Medulla oblongata (tissue), 1 donor: ENCODE results near the gene SCIN.
"Not testable (repeated sequence)": the region's sequence is repeated elsewhere in the genome, so short reads cannot be mapped to it uniquely, and the experiment has no call there.

Experiments
- DNase-seq: peaks from one replicate; pipeline ENCODE4 v3.0.0-alpha.2; 2015; ENCODE audit errors: extremely low spot score

SCIN gene

GRCh38 chr7:12687718-12688171, 117.2 kb downstream of the SCIN start:
- DNase-seq, result no peak

DNA sequence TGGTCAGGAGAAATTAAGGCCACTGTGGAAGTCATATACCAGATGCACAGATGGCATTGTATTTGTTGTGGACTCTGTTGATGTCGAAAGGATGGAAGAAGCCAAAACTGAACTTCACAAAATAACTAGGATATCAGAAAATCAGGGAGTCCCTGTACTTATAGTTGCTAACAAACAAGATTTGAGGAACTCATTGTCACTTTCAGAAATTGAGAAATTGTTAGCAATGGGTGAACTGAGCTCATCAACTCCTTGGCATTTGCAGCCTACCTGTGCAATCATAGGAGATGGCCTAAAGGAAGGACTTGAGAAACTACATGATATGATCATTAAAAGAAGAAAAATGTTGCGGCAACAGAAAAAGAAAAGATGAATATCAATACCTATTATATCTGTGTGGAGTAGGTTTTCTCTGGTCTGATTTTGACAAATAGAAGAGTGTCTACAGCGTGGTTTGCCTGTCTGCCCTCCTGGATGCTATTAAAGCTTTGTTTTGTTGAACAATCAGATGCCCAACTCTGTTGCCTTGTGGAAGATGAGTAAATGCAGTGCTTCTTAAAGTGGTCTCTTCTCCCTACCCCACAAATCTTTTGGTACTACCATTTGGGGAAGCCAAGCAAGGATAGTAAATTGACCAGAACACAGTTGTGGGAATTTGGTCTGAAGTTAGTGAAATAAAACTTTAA, 118.1 kb downstream of the SCIN start:
- DNase-seq, result not testable (repeated sequence)

GRCh38 chr7:12689451-12689850, 118.9 kb downstream of the SCIN start:
- no peak for DNase-seq

GRCh38 chr7:12690041-12690878, 119.7 kb downstream of the SCIN start:
- DNase-seq, result no peak

- DNase-seq, result not testable (repeated sequence)
Measured at GRCh38 chr7:12691388-12691787, 120.9 kb downstream of the SCIN start.

DNA sequence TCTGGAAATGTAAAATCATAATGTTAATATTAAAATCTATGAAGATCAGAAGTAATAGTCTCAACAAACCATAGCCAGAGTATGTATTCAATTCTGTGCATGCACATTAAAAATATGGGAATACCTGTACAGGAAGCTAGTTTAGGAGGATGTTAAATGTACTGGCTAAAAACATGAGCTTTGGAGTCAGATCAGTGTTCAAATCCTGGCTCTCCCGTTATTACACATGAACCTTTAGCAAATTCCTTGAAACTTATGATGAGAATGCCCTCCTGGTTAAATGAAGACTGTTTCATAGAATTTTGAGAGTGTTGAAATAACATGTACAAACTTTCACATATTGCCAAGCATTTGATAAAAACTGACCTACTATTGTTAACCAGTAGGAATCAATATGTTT, 121.5 kb downstream of the SCIN start:
- no peak for DNase-seq

- no peak for DNase-seq
Measured at GRCh38 chr7:12692479-12693259, 122.1 kb downstream of the SCIN start.

DNA sequence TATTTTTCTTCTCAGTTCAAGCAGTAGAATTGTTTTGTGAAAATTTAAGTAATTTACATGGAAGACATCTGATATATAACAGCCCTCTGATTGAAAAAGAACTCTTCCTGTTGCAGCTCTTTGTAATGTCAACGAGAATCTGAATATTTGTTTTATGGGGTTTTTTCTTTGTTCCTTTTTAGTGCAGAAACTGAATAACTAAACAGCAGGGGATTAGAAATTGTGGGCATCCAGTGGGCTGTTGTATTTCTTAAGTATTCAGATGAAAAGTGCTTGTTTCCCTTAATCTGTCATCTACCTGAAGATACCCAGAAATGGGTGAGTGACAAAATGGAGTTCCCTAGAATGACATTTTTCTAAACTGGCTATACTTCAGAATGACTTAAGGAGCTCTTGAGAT, 124.3 kb downstream of the SCIN start:
- DNase-seq, result no peak

DNA sequence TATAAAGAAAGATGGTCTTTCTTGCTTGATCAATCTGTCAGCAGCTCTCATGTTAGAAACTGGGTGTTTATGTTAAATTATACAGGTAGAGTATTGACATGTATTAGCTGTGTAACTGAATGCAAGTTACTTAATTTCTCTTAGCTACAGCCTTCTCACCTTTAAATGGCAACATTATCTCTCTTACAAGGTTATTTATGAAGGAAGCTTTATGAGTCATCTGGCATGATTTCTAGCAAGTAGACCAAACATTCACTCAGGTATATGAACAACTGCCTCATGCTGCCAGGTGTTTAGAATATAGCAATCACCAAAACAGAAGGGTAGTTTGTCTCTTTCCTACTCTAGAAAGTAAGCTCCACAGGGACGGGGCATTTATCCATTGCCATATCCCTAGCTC, 125.4 kb downstream of the SCIN start:
- no peak for DNase-seq

- no peak for DNase-seq
Measured at GRCh38 chr7:12699299-12699698, 128.8 kb downstream of the SCIN start.

DNA sequence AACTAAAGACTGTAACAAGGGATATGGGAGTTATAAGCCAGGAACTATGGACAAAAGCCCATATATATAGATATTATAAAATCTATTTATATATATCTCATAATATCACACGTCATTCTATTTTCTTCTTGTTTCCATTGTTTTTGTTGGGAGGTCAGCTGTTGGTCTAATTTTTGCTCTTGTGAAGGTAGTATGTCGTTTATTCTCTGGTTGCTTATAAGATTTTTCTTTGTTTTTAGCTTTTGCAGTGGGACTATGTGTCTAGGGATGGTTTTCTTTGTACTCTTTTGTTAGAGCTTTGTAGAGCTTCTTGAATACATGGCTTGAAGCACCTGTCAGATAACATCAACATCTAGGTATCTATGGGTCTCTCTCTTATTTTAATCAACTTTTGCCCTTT, 130.9 kb downstream of the SCIN start:
- no peak for DNase-seq

GRCh38 chr7:12703881-12704280, 133.4 kb downstream of the SCIN start:
- DNase-seq, result no peak

DNA sequence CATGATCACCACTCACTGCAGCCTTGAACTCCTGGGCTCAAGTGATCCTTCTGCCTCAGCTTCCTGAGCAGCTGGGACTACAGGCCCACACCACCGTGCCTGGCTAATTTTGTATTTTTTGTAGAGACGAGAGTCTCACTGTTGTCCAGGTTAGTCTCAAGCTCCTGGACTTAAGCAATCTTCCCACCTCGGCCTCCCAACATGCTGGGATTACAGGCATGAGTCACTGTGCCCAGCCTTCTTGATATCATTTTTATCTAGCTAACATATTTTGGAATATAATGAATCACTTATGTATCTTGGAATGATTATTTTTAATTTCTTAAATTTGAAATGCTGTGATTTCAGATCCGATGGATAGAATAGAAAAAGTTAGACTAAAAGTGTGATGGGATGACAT, 135.4 kb downstream of the SCIN start:
- no peak for DNase-seq

GRCh38 chr7:12706900-12707536, 136.5 kb downstream of the SCIN start:
- no peak for DNase-seq

DNA sequence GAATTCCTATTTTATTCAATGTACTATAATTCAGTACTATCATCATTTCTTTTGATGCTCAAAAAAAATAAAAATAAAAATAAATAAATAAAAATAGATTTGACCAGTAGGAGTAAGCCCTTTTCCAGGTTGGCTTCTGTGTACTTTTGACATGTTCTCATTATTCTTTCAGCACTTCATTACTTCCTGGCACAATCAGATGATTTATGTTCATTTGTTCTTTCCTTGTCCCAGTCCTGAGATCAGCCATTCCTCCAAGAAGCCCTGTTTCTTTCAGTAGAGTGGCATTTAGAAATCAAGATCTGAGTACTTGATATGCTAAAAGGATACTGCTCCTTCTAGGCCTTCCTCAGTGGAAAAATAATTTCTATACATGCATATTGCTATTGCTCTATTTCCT, 137.8 kb downstream of the SCIN start:
- no peak for DNase-seq
